Tibial nerve (tissue), 4 donors: ENCODE measurements around the gene CNOT11. TPM values are rescaled to one million over a fixed set of nuclear protein-coding genes. Genes with fewer than 3 reads are reported as not detected.
"Not testable (repeated sequence)": the region's sequence is repeated elsewhere in the genome, so short reads cannot be mapped to it uniquely, and the experiment has no call there.

Experiments
- DNase-seq, 2 donors: peaks; one replicate each; pipeline ENCODE4 v3.0.0-alpha.2; 2019; ENCODE audit warnings: low spot score in 2 of 2
- H3K27ac ChIP-seq, 4 donors: fragments of 200-600 bp; sonication (generic) in 3 of 4; one replicate each; pipeline ENCODE4 v1.5.1; 2017 to 2019; ENCODE audit warnings: mild to moderate bottlenecking in 1 of 4
- H3K27me3 ChIP-seq, 2 donors: fragments of 200-600 bp; sonication (generic) in 1 of 2; one replicate each; pipeline versions ENCODE4 v1.5.1 to v1.6.0; 2017 to 2019
- H3K36me3 ChIP-seq, 3 donors: fragments of 200-600 bp; sonication (generic); one replicate each; pipeline ENCODE4 v1.5.1; 2018 to 2019
- H3K4me1 ChIP-seq, 4 donors: fragments of 200-600 bp; sonication (generic) in 3 of 4; one replicate each; pipeline ENCODE4 v1.5.1; 2017 to 2019
- H3K4me3 ChIP-seq, 4 donors: fragments of 200-600 bp; sonication (generic) in 3 of 4; one replicate each; pipeline ENCODE4 v1.5.1; 2017 to 2019; ENCODE audit warnings: mild to moderate bottlenecking in 1 of 4, moderate library complexity in 1 of 4
- H3K9me3 ChIP-seq, 4 donors: fragments of 200-600 bp; sonication (generic) in 3 of 4; one replicate each; pipeline ENCODE4 v1.5.1; 2017 to 2019
- EP300 ChIP-seq, 2 donors: sonication (generic); formaldehyde crosslinking; IDR thresholded peaks; one replicate each; pipeline ENCODE4 v1.6.1; 2017; ENCODE audit warnings: antibody characterized with exemption in 2 of 2, mild to moderate bottlenecking in 1 of 2
- POLR2A ChIP-seq, 2 donors: fragments of 450-650 bp; IDR thresholded peaks; one replicate each; pipeline ENCODE4 v1.6.1; 2017; ENCODE audit warnings: antibody characterized with exemption in 2 of 2, mild to moderate bottlenecking in 2 of 2, moderate library complexity in 2 of 2
- WGBS, 2 donors: methylation state at CpG; one replicate each; pipeline ENCODE4 v1.1.5; 2018; 5-methylcytosine and 5-hydroxymethylcytosine counted together
- total RNA-seq, 4 donors: library from RNA; depleted of rRNA; stranded (reverse); fragments of >200 nt; gene quantifications; one replicate each; pipeline ENCODE4 v1.1.0, GENCODE V29; 2016
- TF ChIP-seq, protein P1 (sequence below), 5 experiments: fragments of 200-600 bp in 3 of 5; fragments of 450-650 bp in 2 of 5; sonication (generic) in 3 of 5; IDR thresholded peaks; one replicate each; pipeline ENCODE4 v1.5.1; 2016 to 2019; ENCODE audit warnings: antibody characterized with exemption in 5 of 5, mild to moderate bottlenecking in 3 of 5, moderate library complexity in 2 of 5

The CNOT11 gene
- total RNA-seq, 4 donors from 2014 or later: 17.5 to 29.9 (median 19.6) TPM

DNA sequence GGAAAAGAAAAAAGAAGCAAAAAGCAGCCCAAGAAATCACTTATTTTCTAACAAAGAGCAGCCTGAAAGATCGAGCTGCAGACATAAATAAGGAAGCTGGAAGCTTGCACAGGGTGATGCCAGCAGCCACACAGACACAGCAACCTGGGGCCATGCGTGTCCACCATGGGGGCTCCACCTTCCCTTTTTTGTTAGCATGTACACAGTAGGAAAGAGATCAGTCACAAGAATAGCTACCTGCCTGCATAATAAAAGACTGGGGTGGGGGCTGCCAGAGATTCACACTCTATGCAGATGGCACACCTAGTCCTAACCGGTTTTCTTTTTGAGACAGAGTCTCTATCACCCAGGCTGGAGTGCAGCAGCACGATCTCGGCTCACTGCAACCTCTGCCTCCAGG, 2.9 kb upstream of the CNOT11 start:
- 72 to 78% methylated on average over 5 of the region's 5 CpGs for WGBS, 2 donors
- Histone ChIP-seq H3K9me3 (no peaks in the 10 kb centered on the region), H3K27ac (no peak overlapping the region), H3K27me3 (no peaks in the 10 kb centered on the region), H3K4me3 (no peak overlapping the region), H3K36me3 (no peaks in the 10 kb centered on the region), H3K4me1 (peaks cover 7 to 21% (median 15%) of the 10 kb centered on the region in 4 donors)
- no peak for DNase-seq
- TF ChIP-seq, protein P1, sequence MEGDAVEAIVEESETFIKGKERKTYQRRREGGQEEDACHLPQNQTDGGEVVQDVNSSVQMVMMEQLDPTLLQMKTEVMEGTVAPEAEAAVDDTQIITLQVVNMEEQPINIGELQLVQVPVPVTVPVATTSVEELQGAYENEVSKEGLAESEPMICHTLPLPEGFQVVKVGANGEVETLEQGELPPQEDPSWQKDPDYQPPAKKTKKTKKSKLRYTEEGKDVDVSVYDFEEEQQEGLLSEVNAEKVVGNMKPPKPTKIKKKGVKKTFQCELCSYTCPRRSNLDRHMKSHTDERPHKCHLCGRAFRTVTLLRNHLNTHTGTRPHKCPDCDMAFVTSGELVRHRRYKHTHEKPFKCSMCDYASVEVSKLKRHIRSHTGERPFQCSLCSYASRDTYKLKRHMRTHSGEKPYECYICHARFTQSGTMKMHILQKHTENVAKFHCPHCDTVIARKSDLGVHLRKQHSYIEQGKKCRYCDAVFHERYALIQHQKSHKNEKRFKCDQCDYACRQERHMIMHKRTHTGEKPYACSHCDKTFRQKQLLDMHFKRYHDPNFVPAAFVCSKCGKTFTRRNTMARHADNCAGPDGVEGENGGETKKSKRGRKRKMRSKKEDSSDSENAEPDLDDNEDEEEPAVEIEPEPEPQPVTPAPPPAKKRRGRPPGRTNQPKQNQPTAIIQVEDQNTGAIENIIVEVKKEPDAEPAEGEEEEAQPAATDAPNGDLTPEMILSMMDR (IDR thresholded peaks at IDR 0.05): no peak
- TF ChIP-seq EP300 (IDR thresholded peaks at IDR 0.05): no peak
- no peak for TF ChIP-seq POLR2A (IDR thresholded peaks at IDR 0.05)

DNA sequence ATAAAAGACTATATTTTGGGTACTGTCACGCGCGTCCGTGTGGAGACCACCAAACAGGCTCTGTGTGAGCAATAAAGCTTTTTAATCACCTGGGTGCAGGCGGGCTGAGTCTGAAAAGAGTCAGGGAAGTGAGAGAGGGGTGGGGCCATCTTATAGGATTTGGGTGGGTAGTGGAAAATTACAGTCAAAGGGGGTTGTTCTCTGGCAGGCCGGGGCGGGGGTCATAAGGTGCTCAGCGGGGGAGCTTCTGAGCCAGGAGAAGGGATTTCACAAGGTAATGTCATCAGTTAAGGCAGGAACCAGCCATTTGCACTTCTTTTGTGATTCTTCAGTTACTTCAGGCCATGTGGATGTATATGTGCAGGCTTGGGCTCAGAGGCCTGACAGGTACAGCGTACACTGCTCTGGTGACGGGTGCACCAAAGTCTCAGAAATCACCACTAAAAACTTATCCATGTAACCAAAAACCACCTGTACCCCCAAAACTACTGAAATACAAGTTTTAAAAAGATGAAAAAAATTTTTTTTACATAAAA, 1.4 kb upstream of the CNOT11 start:
- WGBS, 2 donors: 85% methylated on average over 10 of the region's 10 CpGs
- H3K36me3 ChIP-seq, H3K9me3 ChIP-seq, H3K4me3 ChIP-seq, H3K27ac ChIP-seq, H3K27me3 ChIP-seq, DNase-seq: not testable (repeated sequence)
- H3K4me1 ChIP-seq: peaks cover 7 to 31% (median 21%) of the 10 kb centered on the region in 4 donors

DNA sequence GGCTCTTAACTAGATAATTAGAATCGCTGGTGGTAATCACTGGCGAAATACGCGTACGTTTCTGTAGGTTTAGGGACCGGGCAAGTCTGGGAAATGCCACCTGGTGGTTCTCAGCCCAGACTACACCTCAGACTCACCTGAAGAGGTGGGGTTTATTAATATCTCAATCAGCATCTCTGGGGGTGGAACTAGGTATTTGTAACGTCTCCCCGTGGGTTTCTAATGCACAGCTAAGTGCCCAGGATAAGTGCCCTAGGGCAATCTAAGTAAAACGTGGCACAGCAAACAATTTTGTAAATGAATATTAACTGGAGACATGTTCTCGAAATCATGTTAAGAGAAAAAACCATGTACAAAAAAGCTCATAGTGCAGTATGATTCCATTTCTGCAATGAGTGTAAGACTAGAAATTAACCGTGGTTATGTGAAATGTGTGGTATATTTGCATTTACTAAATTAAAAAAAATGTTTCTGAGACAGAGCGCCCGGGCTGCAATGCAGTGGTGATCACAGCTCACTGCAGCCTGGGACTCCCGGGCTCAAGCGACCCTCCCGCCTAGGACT, 760 bp upstream of the CNOT11 start:
- no peak for DNase-seq
- 41 to 42% methylated on average over 16 of the region's 16 CpGs for WGBS, 2 donors
- peak overlapping the region; percentile 80 to 95 (median 91) for H3K27ac ChIP-seq
- no peaks in the 10 kb centered on the region for H3K27me3 ChIP-seq
- H3K4me1 ChIP-seq: peaks cover 7 to 37% (median 21%) of the 10 kb centered on the region in 4 donors
- TF ChIP-seq, protein P1 (IDR thresholded peaks at IDR 0.05): peak in 1 of 5 experiments; percentile 19
- TF ChIP-seq EP300 (IDR thresholded peaks at IDR 0.05) (no peak), POLR2A (IDR thresholded peaks at IDR 0.05) (no peak)
- no peaks in the 10 kb centered on the region for H3K9me3 ChIP-seq
- H3K36me3 ChIP-seq: peaks cover 0 to 6% (median 0%) of the 10 kb centered on the region in 3 donors
- peak overlapping the region; percentile 61 to 100 (median 98) for H3K4me3 ChIP-seq

DNA sequence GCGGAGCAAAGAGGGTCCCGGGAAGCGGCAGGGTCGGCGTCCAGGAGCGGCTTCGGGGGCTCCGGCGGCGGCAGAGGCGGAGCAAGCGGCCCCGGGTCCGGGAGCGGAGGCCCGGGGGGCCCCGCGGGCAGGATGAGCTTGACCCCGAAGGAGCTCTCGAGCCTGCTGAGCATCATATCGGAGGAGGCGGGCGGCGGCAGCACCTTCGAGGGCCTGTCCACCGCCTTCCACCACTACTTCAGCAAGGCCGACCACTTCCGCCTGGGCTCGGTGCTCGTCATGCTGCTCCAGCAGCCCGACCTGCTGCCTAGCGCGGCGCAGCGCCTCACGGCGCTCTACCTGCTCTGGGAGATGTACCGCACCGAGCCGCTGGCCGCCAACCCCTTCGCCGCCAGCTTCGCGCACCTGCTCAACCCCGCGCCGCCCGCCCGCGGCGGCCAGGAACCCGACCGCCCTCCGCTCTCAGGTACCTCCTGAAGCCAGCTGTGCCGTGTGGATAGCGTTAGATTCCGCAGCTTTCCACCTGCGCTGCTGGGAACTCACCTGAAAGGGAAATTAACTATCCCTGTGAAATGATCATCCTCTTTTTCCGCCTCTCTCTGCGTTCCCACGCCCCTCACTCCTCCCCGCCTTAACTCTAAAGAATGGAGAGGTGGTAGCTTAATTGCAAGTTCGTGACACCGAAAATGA, 472 bp downstream of the CNOT11 start:
- DNase-seq: peak; percentile 23
- H3K4me1 ChIP-seq: peaks cover 7 to 39% (median 21%) of the 10 kb centered on the region in 4 donors
- H3K4me3 ChIP-seq: peak overlapping the region; percentile 61 to 100 (median 98)
- H3K36me3 ChIP-seq: peaks cover 0 to 13% (median 0%) of the 10 kb centered on the region in 3 donors
- 0% methylated on average over 29 to 64 of the region's 65 CpGs for WGBS, 2 donors
- H3K27ac ChIP-seq: peak overlapping the region; percentile 80 to 95 (median 91)
- H3K9me3 ChIP-seq: no peaks in the 10 kb centered on the region
- no peaks in the 10 kb centered on the region for H3K27me3 ChIP-seq
- TF ChIP-seq, protein P1 (IDR thresholded peaks at IDR 0.05): no peak
- TF ChIP-seq POLR2A (IDR thresholded peaks at IDR 0.05): no peak
- TF ChIP-seq EP300 (IDR thresholded peaks at IDR 0.05): no peak

DNA sequence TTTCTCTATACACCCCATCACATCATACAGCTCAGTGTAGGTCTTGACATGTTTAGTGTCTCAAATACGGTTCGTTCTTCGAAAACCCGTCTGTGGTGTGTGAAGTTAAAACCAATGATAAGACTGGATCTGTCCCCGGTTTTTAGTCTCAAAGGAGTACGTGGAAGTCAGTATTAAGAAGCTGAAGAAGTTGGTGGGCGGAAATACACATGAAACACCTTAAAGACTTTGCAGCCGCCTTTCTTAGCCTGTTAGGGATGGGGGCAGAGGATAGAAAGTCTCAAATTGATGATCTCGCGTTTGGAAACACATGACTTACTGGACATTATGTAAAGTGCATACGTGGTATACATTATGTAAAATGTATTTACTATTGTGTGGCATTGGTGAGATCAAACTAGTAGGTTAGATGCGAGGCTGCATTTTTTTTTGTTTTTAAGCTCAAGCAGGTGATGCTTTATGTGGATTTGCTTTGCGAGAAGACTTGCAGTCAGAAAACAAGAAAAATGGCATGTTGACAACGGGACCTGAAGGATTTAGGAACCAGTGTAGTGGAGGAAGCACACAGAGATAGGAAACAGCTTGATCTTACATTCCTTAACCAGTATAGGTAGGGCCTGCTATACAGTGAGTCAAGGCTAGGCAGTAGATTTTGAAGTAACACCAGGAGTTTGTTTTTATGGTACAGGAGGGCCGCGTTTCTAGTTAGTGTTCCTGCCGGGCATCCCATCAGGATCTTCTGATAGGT, 1.2 kb downstream of the CNOT11 start:
- Histone ChIP-seq H3K4me3 (peak overlapping the region; percentile 61 to 100 (median 98)), H3K4me1 (peaks cover 7 to 39% (median 21%) of the 10 kb centered on the region in 4 donors), H3K27me3 (no peaks in the 10 kb centered on the region), H3K9me3 (peaks cover 0 to 1% (median 0%) of the 10 kb centered on the region in 4 donors), H3K27ac (peak overlapping the region in 2 of 4 donors; percentile 93 to 95), H3K36me3 (peaks cover 0 to 19% (median 0%) of the 10 kb centered on the region in 3 donors)
- TF ChIP-seq, protein P1 (IDR thresholded peaks at IDR 0.05): no peak
- TF ChIP-seq POLR2A (IDR thresholded peaks at IDR 0.05): no peak
- TF ChIP-seq EP300 (IDR thresholded peaks at IDR 0.05): no peak
- DNase-seq: no peak
- 30 to 32% methylated on average over 17 of the region's 17 CpGs for WGBS, 2 donors
